ENCODE results near the gene RIBC1. TPM values are rescaled to one million over a fixed set of nuclear protein-coding genes. Genes with fewer than 3 reads are reported as not detected.

RIBC1 gene
- total RNA-seq, 4 donors from 2014 or later = 0.40 to 1.7 (median 0.62) TPM

- Histone ChIP-seq H3K4me3 (no peak overlapping the region), H3K9me3 (no peaks in the 10 kb centered on the region), H3K36me3 (no peaks in the 10 kb centered on the region), H3K27me3 (no peaks in the 10 kb centered on the region), H3K27ac (replicated peaks in 1 of 4) (no peak overlapping the region), H3K4me1 (peaks cover 3 to 34% (median 26%) of the 10 kb centered on the region in 4 donors)
- intact Hi-C loops (cut with DNase I) = no loop called here
- DNase-seq (ENCODE audit: extremely low spot score) = no peak
- 79% methylated on average over 1 of the region's 1 CpG for WGBS
- TF ChIP-seq POLR2A (IDR thresholded peaks at IDR 0.05; ENCODE audit: low read depth) (no peak), EP300 (IDR thresholded peaks at IDR 0.05) (no peak), POLR2AphosphoS5 (IDR thresholded peaks at IDR 0.05) (no peak), CTCF (IDR thresholded peaks at IDR 0.05) (no peak)
These were observed 16.2 kb downstream of the RIBC1 start for GRCh38 chrX:53438832-53439230.

GRCh38 chrX:53440101-53440500 lies 17.4 kb downstream of the RIBC1 start:
- 75% methylated on average over 5 of the region's 5 CpGs for WGBS
- Histone ChIP-seq H3K4me1 (peaks cover 3 to 27% (median 23%) of the 10 kb centered on the region in 4 donors), H3K4me3 (peak overlapping the region; percentile 40 to 54 (median 47)), H3K9me3 (no peaks in the 10 kb centered on the region), H3K36me3 (no peaks in the 10 kb centered on the region), H3K27ac (replicated peaks in 1 of 4) (peak overlapping the region; percentile 64 to 83 (median 78)), H3K27me3 (no peaks in the 10 kb centered on the region)
- intact Hi-C loops (cut with DNase I) = loop anchor here (5.0 kb wide), 1 partner anchor 123 kb away; no protein-coding TSS in a partner anchor
- TF ChIP-seq CTCF (IDR thresholded peaks at IDR 0.05) = no peak
- no peak for TF ChIP-seq EP300 (IDR thresholded peaks at IDR 0.05)
- no peak for DNase-seq (ENCODE audit: extremely low spot score)

GRCh38 chrX:53440621-53441517 lies 18.2 kb downstream of the RIBC1 start:
- Histone ChIP-seq H3K36me3 (no peaks in the 10 kb centered on the region), H3K27me3 (no peaks in the 10 kb centered on the region), H3K27ac (replicated peaks in 1 of 4) (peak overlapping the region; percentile 64 to 83 (median 78)), H3K9me3 (no peaks in the 10 kb centered on the region), H3K4me3 (peak overlapping the region; percentile 40 to 54 (median 47)), H3K4me1 (peaks cover 3 to 26% (median 23%) of the 10 kb centered on the region in 4 donors)
- TF ChIP-seq EP300 (IDR thresholded peaks at IDR 0.05) = no peak
- TF ChIP-seq POLR2AphosphoS5 (IDR thresholded peaks at IDR 0.05) = peak; percentile 64 to 81
- peak; percentile 93 for DNase-seq (ENCODE audit: extremely low spot score)
- intact Hi-C loops (cut with DNase I) = loop anchor here (5.0 kb wide), 1 partner anchor 124 kb away; no protein-coding TSS in a partner anchor
- 25% methylated on average over 38 of the region's 39 CpGs for WGBS

GRCh38 chrX:53441531-53442321 lies 19.1 kb downstream of the RIBC1 start:
- Histone ChIP-seq H3K9me3 (no peaks in the 10 kb centered on the region), H3K27me3 (no peaks in the 10 kb centered on the region), H3K4me3 (peak overlapping the region; percentile 40 to 54 (median 47)), H3K4me1 (peaks cover 3 to 24% (median 21%) of the 10 kb centered on the region in 4 donors), H3K27ac (replicated peaks in 1 of 4) (peak overlapping the region; percentile 64 to 83 (median 78)), H3K36me3 (no peaks in the 10 kb centered on the region)
- WGBS = 19% methylated on average over 32 of the region's 44 CpGs
- no peak for DNase-seq (ENCODE audit: extremely low spot score)
- intact Hi-C loops (cut with DNase I) = loop anchor here (5.0 kb wide), 1 partner anchor 124 kb away; no protein-coding TSS in a partner anchor
- TF ChIP-seq POLR2A (IDR thresholded peaks at IDR 0.05; ENCODE audit: low read depth) = no peak
- TF ChIP-seq POLR2AphosphoS5 (IDR thresholded peaks at IDR 0.05) = peak; percentile 64 to 69
- no peak for TF ChIP-seq EP300 (IDR thresholded peaks at IDR 0.05)

GRCh38 chrX:53442322-53442631 lies 19.6 kb downstream of the RIBC1 start:
- H3K9me3 ChIP-seq = no peaks in the 10 kb centered on the region
- peaks cover 3 to 24% (median 21%) of the 10 kb centered on the region in 4 donors for H3K4me1 ChIP-seq
- no peaks in the 10 kb centered on the region for H3K36me3 ChIP-seq
- H3K27me3 ChIP-seq = no peaks in the 10 kb centered on the region
- 71% methylated on average over 1 of the region's 1 CpG for WGBS
- DNase-seq (ENCODE audit: extremely low spot score) = no peak
- peak overlapping the region in 1 of 4 donors; percentile 54 for H3K4me3 ChIP-seq
- intact Hi-C loops (cut with DNase I) = loop anchor here (5.0 kb wide), 1 partner anchor 125 kb away; no protein-coding TSS in a partner anchor
- peak overlapping the region in 3 of 4 donors; percentile 64 to 83 (median 82) for H3K27ac ChIP-seq (replicated peaks in 1 of 4)
- TF ChIP-seq POLR2AphosphoS5 (IDR thresholded peaks at IDR 0.05) = no peak
- no peak for TF ChIP-seq EP300 (IDR thresholded peaks at IDR 0.05)
- no peak for TF ChIP-seq CTCF (IDR thresholded peaks at IDR 0.05)
- TF ChIP-seq POLR2A (IDR thresholded peaks at IDR 0.05; ENCODE audit: low read depth) = no peak
